Astrocyte of the cerebellum (primary cell): ENCODE results near the gene ARHGEF1.

Experiments used
- DNase-seq: peaks from one replicate; pipeline ENCODE4 v3.0.0-alpha.2; 2011; ENCODE audit warnings: low read depth
- H3K4me3 ChIP-seq: 2 replicates; pipeline ENCODE4 v1.5.1; 2011; ENCODE audit warnings: mild to moderate bottlenecking, low read depth, low read length, moderate library complexity
- in situ Hi-C: cut with HindIII; loops from 2 replicates; pipeline ENCODE4 v1.10.0; 2017; ENCODE audit warnings: low sequenced_read_pairs
- TF ChIP-seq, protein P1 (sequence below): IDR thresholded peaks from 2 replicates; pipeline ENCODE4 v1.5.1; 2012; ENCODE audit warnings: low read length, low read depth, moderate library complexity, mild to moderate bottlenecking; ENCODE audit errors: missing control alignments

ARHGEF1 gene

DNA sequence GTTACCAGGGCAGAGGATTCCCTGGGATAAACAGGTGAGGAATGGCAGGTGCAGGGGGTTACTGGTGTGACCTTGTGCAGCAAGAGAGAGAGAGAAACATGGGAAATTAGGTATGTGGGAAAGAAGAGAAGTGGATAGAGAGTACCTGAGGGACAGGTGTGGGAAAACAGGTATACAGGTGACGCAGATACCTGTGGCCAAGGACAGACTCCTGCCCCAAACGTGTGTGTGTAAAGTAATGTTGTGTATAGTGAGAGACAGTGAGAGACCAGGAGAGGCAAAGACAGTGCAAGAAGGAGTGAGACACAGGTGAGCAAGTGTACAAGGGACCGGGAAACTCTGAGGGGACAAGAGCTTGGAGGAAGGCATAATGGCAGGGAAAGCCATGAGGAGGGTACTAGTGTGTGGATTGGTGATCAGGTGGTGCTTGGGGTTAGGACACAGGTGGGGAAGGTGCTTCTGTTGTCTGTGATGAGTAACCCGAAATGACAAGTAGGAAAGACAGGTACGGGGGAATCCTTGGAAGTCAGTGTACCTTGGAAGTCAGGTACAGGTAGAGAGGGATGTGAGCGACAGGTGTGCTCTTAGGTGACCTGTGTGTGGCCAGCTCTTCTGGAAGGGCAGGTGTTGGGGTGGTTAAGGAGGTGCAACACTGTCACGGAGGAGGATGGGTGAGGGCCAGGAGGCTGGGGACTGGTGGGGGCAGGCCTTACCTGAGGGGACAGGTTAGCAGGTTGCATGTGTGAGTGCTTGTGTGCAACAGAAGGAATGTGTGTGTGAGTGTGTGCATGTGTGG is 42.4 kb downstream of the ARHGEF1 start:
- in situ Hi-C loops, result no loop called here
- TF ChIP-seq, protein P1, sequence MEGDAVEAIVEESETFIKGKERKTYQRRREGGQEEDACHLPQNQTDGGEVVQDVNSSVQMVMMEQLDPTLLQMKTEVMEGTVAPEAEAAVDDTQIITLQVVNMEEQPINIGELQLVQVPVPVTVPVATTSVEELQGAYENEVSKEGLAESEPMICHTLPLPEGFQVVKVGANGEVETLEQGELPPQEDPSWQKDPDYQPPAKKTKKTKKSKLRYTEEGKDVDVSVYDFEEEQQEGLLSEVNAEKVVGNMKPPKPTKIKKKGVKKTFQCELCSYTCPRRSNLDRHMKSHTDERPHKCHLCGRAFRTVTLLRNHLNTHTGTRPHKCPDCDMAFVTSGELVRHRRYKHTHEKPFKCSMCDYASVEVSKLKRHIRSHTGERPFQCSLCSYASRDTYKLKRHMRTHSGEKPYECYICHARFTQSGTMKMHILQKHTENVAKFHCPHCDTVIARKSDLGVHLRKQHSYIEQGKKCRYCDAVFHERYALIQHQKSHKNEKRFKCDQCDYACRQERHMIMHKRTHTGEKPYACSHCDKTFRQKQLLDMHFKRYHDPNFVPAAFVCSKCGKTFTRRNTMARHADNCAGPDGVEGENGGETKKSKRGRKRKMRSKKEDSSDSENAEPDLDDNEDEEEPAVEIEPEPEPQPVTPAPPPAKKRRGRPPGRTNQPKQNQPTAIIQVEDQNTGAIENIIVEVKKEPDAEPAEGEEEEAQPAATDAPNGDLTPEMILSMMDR, result no peak
- H3K4me3 ChIP-seq, result no peak overlapping the region
- DNase-seq, result no peak

DNA sequence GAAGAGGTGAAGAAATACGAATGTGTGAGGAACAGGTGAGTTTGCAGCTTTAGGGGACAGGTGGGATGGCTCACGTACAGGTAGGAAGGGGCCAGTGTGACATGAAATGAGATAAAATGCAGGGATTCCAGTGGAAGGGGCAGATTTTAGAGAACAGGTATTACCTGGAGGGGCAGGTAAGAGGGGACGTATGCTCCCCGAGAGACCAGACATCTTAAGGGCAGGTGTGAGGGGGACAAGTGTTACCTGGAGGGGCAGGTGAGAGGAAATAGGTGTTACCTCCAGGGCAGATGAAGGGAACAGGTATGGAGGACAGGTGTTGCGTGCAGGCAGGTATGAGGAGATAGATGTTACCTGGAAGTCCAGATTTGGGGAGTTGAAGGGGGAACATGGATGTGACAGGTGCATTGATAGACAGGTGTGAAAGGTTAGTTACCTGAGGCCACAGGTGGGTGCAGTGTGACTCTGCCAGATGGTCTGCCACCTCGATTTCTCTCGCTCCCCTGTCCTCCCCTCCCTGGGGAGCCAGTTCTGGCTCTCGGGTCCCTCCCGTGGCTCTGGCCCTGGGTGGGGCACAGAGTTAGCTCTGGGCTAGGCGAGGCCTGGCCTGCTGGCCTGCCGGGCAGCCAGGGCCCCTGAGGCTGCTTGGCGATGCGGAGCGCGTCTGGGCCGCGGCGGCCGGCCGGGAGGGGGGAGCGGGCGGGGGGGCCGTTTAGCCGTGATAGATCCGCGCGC is 43.2 kb downstream of the ARHGEF1 start:
- no peak for DNase-seq
- no peak overlapping the region for H3K4me3 ChIP-seq
- in situ Hi-C loops, result no loop called here
- TF ChIP-seq, protein P1, result no peak

DNA sequence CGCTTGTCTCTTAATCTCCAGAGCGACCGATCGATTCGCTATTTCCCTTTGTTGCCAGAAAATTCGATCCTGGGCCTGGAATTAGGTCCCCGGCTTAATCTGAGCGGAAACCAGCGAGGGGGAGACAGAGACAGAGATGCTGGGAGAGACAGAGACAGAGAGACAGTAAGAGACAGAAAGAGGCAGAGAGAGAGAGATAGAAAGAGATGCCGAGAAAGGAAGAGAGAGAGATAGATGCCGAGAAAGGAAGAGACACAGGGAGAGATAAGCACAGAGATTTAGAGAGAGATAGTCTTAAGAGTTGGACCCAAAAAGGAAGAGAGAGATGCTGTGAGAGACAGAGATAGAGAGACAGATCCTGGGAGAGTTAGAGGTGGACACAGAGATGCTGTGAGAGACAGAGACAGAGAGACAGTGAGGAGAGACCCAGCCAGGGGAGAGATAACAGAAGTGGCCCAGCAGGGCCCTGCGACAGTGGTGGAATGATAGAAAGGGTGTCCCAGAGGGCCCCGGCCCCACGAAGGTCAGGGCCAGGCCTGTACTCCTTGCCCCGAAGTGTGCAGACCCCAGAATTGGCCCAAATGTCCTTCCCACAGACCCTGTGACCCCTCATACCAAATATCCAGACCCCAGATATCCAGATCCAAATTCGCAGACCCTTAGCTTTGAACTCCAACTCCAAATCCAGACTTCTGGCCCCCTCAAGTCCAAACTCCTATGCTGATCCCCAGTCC is 43.9 kb downstream of the ARHGEF1 start:
- DNase-seq, result no peak
- no peak overlapping the region for H3K4me3 ChIP-seq
- TF ChIP-seq, protein P1, result no peak
- in situ Hi-C loops, result no loop called here

DNA sequence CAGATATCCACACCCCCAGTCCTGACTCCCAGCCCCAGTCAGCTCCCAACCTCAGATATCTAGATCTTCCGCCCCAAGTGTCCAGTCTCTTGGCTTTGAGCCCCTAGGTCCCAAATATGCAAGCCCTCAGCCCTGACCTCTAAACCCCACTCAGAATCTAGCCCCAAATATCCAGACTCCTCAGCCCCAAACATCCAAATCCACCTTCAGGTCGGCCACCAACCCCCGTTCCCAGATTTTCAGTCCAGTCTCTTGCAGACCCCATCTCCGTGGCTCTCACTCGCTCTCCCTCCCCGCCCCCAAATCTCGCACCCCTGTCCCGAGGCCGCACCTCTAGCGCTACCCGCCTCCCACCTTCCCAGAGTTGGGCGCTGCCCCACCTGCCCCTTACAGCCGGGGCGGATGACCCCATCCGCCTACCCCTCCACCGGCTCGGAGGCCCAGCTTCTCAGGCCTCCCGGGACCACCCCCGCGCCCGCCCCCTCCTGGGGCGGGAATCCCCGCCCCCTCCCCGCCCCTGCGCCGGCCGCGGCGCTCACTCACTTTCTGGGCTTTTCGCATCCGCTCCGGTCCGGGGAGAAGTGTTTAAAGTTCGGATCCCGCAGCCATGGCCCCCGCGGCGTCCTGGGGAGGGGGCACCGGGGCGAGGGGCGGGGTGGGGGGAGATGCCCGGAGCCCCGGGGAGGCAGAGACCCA is 44.7 kb downstream of the ARHGEF1 start:
- no peak for DNase-seq
- TF ChIP-seq, protein P1, result no peak
- in situ Hi-C loops, result no loop called here
- peak overlapping the region; percentile 30 for H3K4me3 ChIP-seq

DNA sequence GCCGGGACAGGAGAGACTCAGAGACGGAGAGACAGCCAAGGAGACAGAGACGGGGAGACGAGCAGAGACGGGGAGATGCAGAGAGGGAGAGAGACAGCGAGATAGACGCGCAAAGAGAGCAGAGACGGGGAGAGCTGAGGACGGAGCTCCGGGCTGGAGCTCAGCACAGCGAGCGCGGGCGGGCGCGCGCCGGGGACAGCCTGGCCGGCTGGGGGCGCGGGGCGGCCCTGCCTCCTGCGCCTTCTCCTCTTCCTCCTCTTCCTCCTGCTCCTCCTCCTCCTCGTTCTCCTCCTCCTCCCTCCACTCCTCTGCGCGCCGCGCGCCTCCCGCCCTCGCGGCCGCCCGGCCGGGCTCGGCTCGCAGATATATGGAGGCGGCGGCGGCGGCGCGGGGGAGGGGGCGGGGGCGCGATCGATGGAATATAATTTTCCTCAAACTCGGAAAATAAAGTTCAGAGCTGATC is 45.3 kb downstream of the ARHGEF1 start, which contains the start of gene ERFL:
TSS of gene ERFL (minus strand) at position 229 of the 463 bp plus-strand sequence. CDS start 15,530 bp downstream, outside the sequence.
- peak within 1 kb of the TSS; percentile 30 for H3K4me3 ChIP-seq
- in situ Hi-C loops, result no loop called here
- TF ChIP-seq, protein P1, result no peak
- DNase-seq, result no peak
